Suprapubic skin (tissue), 3 donors: ENCODE data around the gene NONO.

ENCODE experiments used
- EP300 ChIP-seq: sonication (generic); formaldehyde crosslinking; IDR thresholded peaks from one replicate; pipeline ENCODE4 v1.6.1; 2017; ENCODE audit warnings: antibody characterized with exemption
- TF ChIP-seq, protein P1 (sequence below), 2 donors: fragments of 200-600 bp in 1 of 2; fragments of 450-650 bp in 1 of 2; sonication (generic) in 1 of 2; IDR thresholded peaks; one replicate each; pipeline ENCODE4 v1.5.1; 2016 to 2019; ENCODE audit warnings: antibody characterized with exemption in 2 of 2, mild to moderate bottlenecking in 1 of 2, moderate library complexity in 1 of 2

DNA sequence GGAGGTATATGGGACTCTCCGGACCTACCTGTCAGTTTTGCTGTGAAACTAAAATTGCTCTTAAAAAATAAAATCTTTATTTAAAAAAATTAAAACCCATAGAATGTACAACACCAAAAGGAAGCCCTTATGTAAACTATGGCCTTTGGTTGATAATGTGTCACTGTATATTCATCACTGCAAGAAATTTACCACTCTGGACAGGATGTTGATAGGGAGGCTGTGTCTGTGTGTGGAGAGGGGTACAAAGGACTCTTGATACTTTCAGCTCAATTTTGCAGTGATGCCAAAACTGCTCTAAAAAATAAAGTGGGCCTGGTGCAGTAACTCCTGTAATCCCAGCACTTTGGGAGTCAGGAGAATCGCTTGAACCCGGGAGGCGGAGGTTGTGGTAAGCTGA, 26.6 kb upstream of the NONO start:
- TF ChIP-seq, protein P1, sequence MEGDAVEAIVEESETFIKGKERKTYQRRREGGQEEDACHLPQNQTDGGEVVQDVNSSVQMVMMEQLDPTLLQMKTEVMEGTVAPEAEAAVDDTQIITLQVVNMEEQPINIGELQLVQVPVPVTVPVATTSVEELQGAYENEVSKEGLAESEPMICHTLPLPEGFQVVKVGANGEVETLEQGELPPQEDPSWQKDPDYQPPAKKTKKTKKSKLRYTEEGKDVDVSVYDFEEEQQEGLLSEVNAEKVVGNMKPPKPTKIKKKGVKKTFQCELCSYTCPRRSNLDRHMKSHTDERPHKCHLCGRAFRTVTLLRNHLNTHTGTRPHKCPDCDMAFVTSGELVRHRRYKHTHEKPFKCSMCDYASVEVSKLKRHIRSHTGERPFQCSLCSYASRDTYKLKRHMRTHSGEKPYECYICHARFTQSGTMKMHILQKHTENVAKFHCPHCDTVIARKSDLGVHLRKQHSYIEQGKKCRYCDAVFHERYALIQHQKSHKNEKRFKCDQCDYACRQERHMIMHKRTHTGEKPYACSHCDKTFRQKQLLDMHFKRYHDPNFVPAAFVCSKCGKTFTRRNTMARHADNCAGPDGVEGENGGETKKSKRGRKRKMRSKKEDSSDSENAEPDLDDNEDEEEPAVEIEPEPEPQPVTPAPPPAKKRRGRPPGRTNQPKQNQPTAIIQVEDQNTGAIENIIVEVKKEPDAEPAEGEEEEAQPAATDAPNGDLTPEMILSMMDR (IDR thresholded peaks at IDR 0.05), result no peak
- TF ChIP-seq EP300, result no peak
